KMS-11 (cell line): ENCODE results near the gene TSPEAR.

ENCODE experiments used
- H2AFZ ChIP-seq: fragments of 200-600 bp; sonication (generic); 2 replicates; pipeline ENCODE4 v1.6.1; 2016; ENCODE audit warnings: antibody characterized with exemption, mixed run types, low read depth
- H3K27ac ChIP-seq: fragments of 200-600 bp; sonication (generic); 2 replicates; pipeline ENCODE4 v1.6.1; 2016; ENCODE audit warnings: mild to moderate bottlenecking, mixed run types
- H3K27me3 ChIP-seq: fragments of 200-600 bp; sonication (generic); 2 replicates; pipeline ENCODE4 v1.6.1; 2017; ENCODE audit warnings: mild to moderate bottlenecking, low read depth, mixed run types, moderate library complexity; ENCODE audit not compliant: insufficient read depth
- H3K36me3 ChIP-seq: fragments of 200-600 bp; sonication (generic); 2 replicates; pipeline ENCODE4 v1.6.1; 2017; ENCODE audit warnings: mild to moderate bottlenecking, mixed run types; ENCODE audit not compliant: insufficient read depth
- H3K4me1 ChIP-seq: fragments of 200-600 bp; sonication (generic); 2 replicates; pipeline ENCODE4 v1.6.1; 2016; ENCODE audit warnings: mild to moderate bottlenecking, low read depth, mixed run types; ENCODE audit not compliant: poor library complexity, severe bottlenecking
- H3K4me2 ChIP-seq: fragments of 200-600 bp; sonication (generic); 2 replicates; pipeline ENCODE4 v1.7.0; 2016; ENCODE audit warnings: mild to moderate bottlenecking, mixed run types
- H3K4me3 ChIP-seq: fragments of 200-600 bp; sonication (generic); IDR thresholded peaks from 2 replicates; pipeline ENCODE4 v1.6.1; 2017; ENCODE audit warnings: low read depth, low read length, mixed read lengths; ENCODE audit not compliant: insufficient read depth
- H3K79me2 ChIP-seq: fragments of 200-600 bp; sonication (generic); 2 replicates; pipeline ENCODE4 v1.6.1; 2016; ENCODE audit warnings: low read depth, mixed run types; ENCODE audit not compliant: insufficient read depth
- H3K9ac ChIP-seq: fragments of 200-600 bp; sonication (generic); 2 replicates; pipeline ENCODE4 v1.6.1; 2016; ENCODE audit warnings: mild to moderate bottlenecking, mixed run types
- H4K20me1 ChIP-seq: fragments of 200-600 bp; sonication (generic); 2 replicates; pipeline ENCODE4 v1.6.1; 2016; ENCODE audit warnings: mild to moderate bottlenecking, mixed run types; ENCODE audit not compliant: insufficient read depth
- CTCF ChIP-seq: fragments of 200-600 bp; sonication (generic); conservative IDR thresholded peaks from 2 replicates; pipeline ENCODE4 v1.6.1; 2017; ENCODE audit warnings: low read depth, mild to moderate bottlenecking, antibody characterized with exemption, low read length, moderate library complexity, mixed read lengths

Gene TSPEAR

DNA sequence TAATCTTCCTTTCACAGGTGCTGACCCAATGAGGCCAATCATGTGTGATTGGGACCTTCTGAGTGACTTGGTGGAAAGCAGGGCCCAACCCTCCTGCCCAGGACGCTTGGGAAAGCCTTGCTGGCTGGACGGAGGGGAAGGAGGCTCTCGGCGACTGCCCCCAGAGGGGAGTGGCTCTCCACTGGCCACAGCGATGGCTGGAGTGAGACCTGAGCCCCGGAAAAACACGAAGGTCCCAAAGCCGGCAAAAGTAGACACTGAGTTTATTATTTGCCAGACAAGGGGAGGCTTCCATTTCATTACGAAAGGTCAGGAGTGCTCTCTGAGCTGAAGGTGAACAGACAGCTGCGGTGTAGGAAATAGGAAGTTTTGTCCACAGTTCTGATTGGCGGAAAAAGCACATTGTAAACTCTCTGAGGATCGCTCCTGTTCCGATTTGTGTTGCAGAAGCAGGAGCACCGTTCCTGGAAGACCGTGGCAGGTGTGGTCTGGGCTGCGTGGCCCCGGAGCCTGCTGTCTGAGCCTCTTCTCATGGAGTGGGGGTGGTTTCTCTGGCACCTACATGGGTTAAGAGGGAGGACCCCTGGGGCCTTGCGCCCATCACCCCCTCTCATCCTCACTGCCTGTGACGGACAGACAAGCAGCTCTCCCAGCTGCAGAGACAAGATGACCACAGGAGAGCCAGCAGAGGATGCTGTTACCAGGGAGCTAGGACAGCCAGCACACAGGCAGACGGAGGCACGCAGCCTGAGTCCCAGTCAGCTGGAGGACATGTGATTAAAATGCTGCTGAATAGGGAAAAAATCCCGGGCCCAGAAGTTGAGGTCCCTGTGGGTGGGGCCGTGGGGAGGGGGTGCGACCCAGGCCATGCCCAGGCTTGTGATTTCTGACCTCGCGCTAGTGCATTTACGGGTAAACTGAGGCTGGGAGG lies 212.8 kb downstream of the TSPEAR start:
- no peak overlapping the region for H3K4me2 ChIP-seq

DNA sequence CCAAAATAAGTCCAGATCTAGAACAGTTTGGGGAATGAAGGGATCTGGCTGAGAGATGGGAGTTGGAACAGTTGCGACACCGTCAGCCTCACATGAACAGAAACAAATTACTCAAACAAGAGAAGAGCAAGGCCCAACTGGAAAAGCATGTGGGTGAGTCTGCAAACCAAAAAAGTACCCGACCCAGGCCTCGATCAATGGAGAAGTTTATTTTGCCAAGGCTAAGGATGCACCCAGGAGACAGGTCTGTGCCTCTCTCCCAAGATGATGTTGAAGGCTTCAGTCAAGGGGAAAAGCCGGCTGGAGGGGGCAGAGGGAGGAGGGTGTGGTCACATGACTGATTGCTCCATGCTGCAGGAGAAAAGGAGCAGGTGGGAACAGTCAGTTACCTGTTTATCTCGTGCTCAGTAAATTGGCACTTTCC lies 213.7 kb downstream of the TSPEAR start:
- no peak overlapping the region for H3K4me2 ChIP-seq
- no peak overlapping the region for H2AFZ ChIP-seq
- H4K20me1 ChIP-seq: no peaks in the 10 kb centered on the region
- no peaks in the 10 kb centered on the region for H3K79me2 ChIP-seq
- H3K4me1 ChIP-seq: no peaks in the 10 kb centered on the region
- no peaks in the 10 kb centered on the region for H3K36me3 ChIP-seq
- no peak overlapping the region for H3K27ac ChIP-seq
- no peak overlapping the region for H3K9ac ChIP-seq
- H3K27me3 ChIP-seq: peaks cover 100% of the 10 kb centered on the region
- no peak overlapping the region for H3K4me3 ChIP-seq
- no peak for TF ChIP-seq CTCF

More for the DNA sequence above, 212.8 kb downstream of the TSPEAR start:
- H3K4me3 ChIP-seq: no peak overlapping the region
- no peak overlapping the region for H2AFZ ChIP-seq
- no peaks in the 10 kb centered on the region for H3K79me2 ChIP-seq
- H3K27ac ChIP-seq: no peak overlapping the region
- no peaks in the 10 kb centered on the region for H4K20me1 ChIP-seq
- peaks cover 99% of the 10 kb centered on the region for H3K27me3 ChIP-seq
- no peaks in the 10 kb centered on the region for H3K4me1 ChIP-seq
- no peak for TF ChIP-seq CTCF
- H3K36me3 ChIP-seq: no peaks in the 10 kb centered on the region
- H3K9ac ChIP-seq: no peak overlapping the region

- Histone ChIP-seq H3K4me1 (no peaks in the 10 kb centered on the region), H3K4me3 (no peak overlapping the region), H4K20me1 (no peaks in the 10 kb centered on the region), H3K36me3 (no peaks in the 10 kb centered on the region), H3K27ac (no peak overlapping the region), H3K27me3 (peaks cover 100% of the 10 kb centered on the region), H2AFZ (no peak overlapping the region), H3K4me2 (no peak overlapping the region), H3K9ac (no peak overlapping the region), H3K79me2 (no peaks in the 10 kb centered on the region)
- TF ChIP-seq CTCF: no peak
Observed at GRCh38 chr21:44496564-44497550, 214.5 kb downstream of the TSPEAR start.
